ENCODE results near the gene ZNF362.

The ZNF362 gene

GRCh38 chr1:33244809-33245186 lies 11.5 kb upstream of the ZNF362 start:
- no peak for DNase-seq

GRCh38 chr1:33246171-33246570 lies 10.1 kb upstream of the ZNF362 start:
- no peak for DNase-seq

- no peak for DNase-seq
Measured at GRCh38 chr1:33247545-33247944, 8.7 kb upstream of the ZNF362 start.

GRCh38 chr1:33248244-33248643 lies 8.0 kb upstream of the ZNF362 start:
- no peak for DNase-seq

GRCh38 chr1:33249422-33249821 lies 6.9 kb upstream of the ZNF362 start:
- DNase-seq = no peak

GRCh38 chr1:33250217-33250616 lies 6.1 kb upstream of the ZNF362 start:
- DNase-seq = no peak

GRCh38 chr1:33250724-33251123 lies 5.6 kb upstream of the ZNF362 start:
- no peak for DNase-seq

GRCh38 chr1:33254491-33254890 lies 1.8 kb upstream of the ZNF362 start:
- no peak for DNase-seq

GRCh38 chr1:33255347-33256220 lies 708 bp upstream of the ZNF362 start:
- DNase-seq = peak; percentile 32

GRCh38 chr1:33256221-33256470 lies 146 bp upstream of the ZNF362 start:
- DNase-seq = no peak

- no peak for DNase-seq
Measured at GRCh38 chr1:33257207-33257771, 997 bp downstream of the ZNF362 start.

- DNase-seq = no peak
Measured at GRCh38 chr1:33257772-33258712, 1.8 kb downstream of the ZNF362 start.

- no peak for DNase-seq
Measured at GRCh38 chr1:33258788-33259274, 2.5 kb downstream of the ZNF362 start.

GRCh38 chr1:33259879-33260278 lies 3.6 kb downstream of the ZNF362 start:
- DNase-seq = no peak

- DNase-seq = no peak
Measured at GRCh38 chr1:33260439-33260838, 4.1 kb downstream of the ZNF362 start.

GRCh38 chr1:33261344-33261743 lies 5.1 kb downstream of the ZNF362 start:
- no peak for DNase-seq

- DNase-seq = no peak
Measured at GRCh38 chr1:33263890-33264504, 7.7 kb downstream of the ZNF362 start.

- DNase-seq = no peak
Measured at GRCh38 chr1:33265780-33266605, 9.7 kb downstream of the ZNF362 start.

GRCh38 chr1:33266766-33267165 lies 10.5 kb downstream of the ZNF362 start:
- DNase-seq = no peak

- DNase-seq = no peak
Measured at GRCh38 chr1:33267468-33268205, 11.3 kb downstream of the ZNF362 start.

- no peak for DNase-seq
Measured at GRCh38 chr1:33268457-33268856, 12.2 kb downstream of the ZNF362 start.

Measured in stimulated activated naive CD4-positive, alpha-beta T cell treated with Interleukin-2 at 50 U/mL for 16 hours (primary cell).